HG03175 (cell line): ENCODE data around the gene NSUN6.
"Not testable (repeated sequence)": the region's sequence is repeated elsewhere in the genome, so short reads cannot be mapped to it uniquely, and the experiment has no call there.

Experiments used
- ATAC-seq: cut with Tn5 transposase; IDR thresholded peaks from one replicate; pipeline ENCODE4 v1.9.1; 2021; ENCODE audit warnings: mild to moderate bottlenecking, moderate library complexity; ENCODE audit not compliant: unreplicated experiment

Gene NSUN6

GRCh38 chr10:18659819-18660535 lies 8.6 kb upstream of the NSUN6 start:
- ATAC-seq: peak; percentile 20

- peak; percentile 87 for ATAC-seq
Observed at GRCh38 chr10:18659125-18659818, 7.9 kb upstream of the NSUN6 start, which contains the start of gene ARL5B. TSS of gene ARL5B (plus strand) at chr10:18659431. CDS start at chr10:18659638, 207 bp downstream.

GRCh38 chr10:18658271-18659124 lies 7.1 kb upstream of the NSUN6 start:
- peak; percentile 15 for ATAC-seq

DNA sequence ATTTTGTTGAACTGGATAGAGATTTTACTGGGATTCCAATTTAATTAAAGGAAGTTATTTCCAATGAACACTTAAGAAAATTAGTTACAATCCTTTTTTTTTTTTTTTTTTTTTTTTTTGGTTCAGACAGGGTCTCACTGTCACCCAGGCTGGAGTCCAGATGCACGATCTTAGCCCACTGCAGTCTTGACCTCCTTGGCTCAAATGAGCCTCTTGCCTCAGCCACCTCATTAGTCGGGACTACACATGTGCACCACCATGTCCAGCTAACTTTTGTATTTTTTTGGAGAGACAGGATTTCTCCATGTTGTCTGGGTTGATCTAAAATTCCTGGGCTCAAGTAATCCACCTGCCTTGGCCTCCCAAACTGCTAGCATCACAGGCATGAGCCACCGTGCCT lies 5.3 kb upstream of the NSUN6 start:
- ATAC-seq: no peak

GRCh38 chr10:18653112-18653511 lies 1.7 kb upstream of the NSUN6 start:
- ATAC-seq: no peak

GRCh38 chr10:18650404-18650997 lies 886 bp downstream of the NSUN6 start:
- no peak for ATAC-seq

DNA sequence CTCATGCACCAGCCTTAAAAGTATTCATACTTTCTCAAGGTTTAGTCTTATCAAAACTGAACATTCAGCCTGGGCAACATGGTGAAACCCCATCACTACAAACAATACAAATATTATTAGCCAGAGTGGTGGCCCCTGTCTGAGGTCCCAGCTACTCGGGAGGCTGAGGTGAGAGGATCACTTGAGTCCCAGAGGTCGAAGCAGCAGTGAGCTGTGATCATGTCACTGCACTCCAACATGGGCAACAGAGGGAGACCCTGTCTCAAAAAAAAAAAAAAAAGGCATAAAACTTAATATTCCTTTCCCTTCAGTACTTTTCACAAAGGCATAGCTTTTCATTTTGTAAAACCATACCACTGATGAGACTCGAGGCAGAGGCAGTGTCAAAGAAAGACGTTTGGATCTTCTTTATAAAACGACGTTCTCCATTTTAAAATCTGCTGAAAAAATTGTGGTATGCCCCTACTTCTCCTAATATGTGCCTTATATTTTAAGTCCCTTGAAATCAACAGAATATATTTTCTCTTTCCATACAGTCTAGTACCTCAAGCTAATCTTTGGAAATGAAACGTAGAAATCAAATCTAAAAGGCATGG lies 1.9 kb downstream of the NSUN6 start:
- no peak for ATAC-seq

- no peak for ATAC-seq
Observed at GRCh38 chr10:18647945-18648344, 3.4 kb downstream of the NSUN6 start.

DNA sequence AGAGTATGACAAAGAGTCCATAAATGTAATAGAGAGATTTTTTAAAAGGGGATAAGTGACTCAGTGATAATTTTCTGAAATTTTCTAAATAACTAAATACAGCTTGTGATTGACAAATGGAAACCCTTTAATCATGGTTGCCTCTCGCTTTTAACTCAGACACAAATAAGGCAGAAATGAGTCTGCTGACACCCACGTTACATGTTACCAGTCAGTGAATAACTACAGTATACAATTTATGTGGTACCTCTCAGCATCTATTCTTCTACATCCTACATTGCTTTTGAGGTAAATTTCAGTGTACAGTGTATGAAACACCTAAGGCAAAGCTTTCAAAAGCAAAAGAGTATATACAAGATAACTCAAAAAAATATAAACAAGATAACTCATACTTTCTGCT lies 4.2 kb downstream of the NSUN6 start:
- ATAC-seq: no peak

- not testable (repeated sequence) for ATAC-seq
Observed at GRCh38 chr10:18639719-18640118, 11.7 kb downstream of the NSUN6 start.

- ATAC-seq: not testable (repeated sequence)
Observed at GRCh38 chr10:18637400-18637799, 14.0 kb downstream of the NSUN6 start.

DNA sequence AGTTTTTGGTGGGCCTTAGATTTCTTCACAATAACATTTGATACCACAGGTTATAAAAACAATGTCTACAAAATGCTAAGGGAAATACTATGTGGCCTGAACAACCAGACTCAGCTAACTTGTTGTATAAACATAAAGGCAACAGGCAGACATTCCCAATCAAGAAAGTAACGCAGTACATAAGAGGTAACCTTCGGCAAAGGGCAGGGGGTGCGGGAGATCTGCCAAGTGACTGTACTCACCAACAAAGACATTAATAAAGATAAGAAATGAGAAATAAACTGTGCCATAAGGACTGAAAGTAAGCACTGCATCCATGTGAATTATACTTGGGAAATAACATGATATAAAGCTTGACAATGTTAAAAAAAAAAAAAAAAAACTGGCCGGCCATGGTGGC lies 15.4 kb downstream of the NSUN6 start:
- ATAC-seq: no peak

DNA sequence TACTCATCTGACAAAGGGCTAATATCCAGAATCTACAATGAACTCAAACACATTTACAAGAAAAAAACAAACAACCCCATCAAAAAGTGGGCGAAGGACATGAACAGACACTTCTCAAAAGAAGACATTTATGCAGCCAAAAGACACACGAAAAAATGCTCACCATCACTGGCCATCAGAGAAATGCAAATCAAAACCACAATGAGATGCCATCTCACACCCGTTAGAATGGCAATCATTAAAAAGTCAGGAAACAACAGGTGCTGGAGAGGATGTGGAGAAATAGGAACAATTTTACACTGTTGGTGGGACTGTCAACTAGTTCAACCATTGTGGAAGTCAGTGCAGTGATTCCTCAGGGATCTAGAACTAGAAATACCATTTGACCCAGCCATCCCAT lies 18.9 kb downstream of the NSUN6 start:
- ATAC-seq: not testable (repeated sequence)

DNA sequence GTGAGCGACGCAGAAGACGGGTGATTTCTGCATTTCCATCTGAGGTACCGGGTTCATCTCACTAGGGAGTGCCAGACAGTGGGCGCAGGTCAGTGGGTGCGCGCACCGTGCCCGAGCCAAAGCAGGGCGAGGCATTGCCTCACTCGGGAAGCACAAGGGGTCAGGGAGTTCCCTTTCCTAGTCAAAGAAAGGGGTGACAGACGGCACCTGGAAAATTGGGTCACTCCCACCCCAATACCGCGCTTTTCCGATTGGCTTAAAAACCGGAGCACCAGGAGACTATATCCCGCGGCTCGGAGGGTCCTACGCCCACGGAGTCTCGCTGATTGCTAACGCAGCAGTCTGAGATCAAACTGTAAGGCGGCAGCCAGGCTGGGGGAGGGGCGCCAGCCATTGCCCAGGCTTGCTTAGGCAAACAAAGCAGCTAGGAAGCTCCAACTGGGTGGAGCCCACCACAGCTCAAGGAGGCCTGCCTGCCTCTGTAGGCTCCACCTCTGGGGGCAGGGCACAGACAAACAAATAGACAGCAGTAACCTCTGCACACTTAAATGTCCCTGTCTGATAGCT lies 23.9 kb downstream of the NSUN6 start:
- ATAC-seq: not testable (repeated sequence)

DNA sequence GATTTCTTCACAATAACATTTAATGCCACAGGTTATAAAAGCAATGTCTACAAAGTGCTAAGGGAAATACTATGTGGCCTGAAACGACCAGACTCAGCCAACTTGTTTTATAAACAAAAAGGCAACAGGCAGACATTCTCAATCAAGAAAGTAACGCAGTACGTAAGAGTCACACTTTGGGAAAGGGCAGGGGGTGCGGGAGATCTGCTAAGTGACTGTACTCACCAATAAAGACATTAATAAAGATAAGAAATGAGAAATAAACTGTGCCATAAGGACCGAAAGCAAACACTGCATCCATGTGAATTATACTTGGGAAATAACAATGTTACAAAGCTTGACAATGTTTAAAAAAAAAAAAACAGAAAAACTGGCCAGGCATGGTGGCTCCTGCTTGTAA lies 25.5 kb downstream of the NSUN6 start:
- ATAC-seq: no peak

GRCh38 chr10:18623671-18624070 lies 27.7 kb downstream of the NSUN6 start:
- not testable (repeated sequence) for ATAC-seq

DNA sequence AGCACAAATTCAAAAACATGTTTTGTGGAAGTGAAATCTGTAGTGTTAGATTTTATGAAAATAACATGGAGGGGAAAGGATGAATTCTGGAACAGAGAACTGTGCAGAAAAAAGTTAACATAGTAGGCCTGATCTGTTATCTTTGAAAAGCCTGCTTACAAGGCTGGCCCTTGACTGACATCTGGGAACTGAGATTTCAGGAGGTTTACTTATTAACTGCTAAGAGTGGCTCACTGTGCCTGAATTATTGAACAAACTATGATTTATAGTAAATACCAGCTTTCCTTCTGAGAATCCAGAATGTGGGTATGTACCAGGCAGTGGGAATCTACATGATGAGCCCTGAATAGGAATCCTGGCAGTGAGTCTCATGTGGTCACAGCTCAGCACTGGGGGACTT lies 30.5 kb downstream of the NSUN6 start:
- ATAC-seq: no peak

DNA sequence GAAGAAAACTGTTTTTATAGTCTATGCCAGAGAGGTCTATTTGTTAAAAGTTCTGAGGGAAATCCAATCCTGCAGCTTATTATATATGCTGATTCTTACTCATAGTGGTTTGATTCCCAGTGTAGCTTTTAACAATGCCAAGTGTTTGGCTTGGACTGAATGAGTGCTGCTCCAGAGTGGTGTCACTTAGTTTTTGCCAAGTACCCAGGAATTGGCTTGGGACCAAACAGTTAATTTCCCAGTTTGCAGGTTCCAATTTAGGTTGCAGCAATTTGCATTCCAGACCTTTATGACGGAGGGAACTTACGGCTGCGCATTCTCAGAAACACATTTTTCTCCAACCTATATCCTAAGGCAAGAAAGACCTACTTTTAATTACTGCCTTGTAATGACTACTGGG lies 32.4 kb downstream of the NSUN6 start:
- no peak for ATAC-seq

DNA sequence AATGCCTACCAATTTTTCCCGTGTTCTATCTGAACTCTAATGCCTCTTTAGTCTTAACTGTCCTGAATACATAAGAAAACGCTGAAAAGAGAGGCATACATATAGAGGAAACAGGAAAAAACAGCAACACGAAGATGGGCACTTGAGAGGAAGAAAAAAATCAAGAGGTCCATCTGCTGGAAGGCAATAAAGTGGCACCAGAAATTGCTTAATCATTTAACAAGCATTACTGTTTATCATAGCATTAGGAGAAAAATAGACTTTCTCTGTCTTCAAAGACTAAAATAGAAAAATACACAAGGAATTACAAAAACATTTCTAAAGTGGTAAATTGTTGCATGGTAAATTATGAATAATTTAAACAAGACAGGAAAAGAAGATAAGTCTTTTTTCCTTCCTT lies 35.0 kb downstream of the NSUN6 start:
- no peak for ATAC-seq

GRCh38 chr10:18615618-18616017 lies 35.8 kb downstream of the NSUN6 start:
- ATAC-seq: no peak
